Fibroblast of mammary gland (primary cell): ENCODE measurements around the gene NR1H4.

Experiments used
- DNase-seq: peaks from one replicate; pipeline ENCODE4 v3.0.0-alpha.2; 2010; ENCODE audit warnings: low read depth
- H3K4me3 ChIP-seq: 2 replicates; pipeline ENCODE4 v1.5.1; 2011; ENCODE audit warnings: low read depth, mild to moderate bottlenecking, low read length, moderate library complexity; ENCODE audit not compliant: control insufficient read depth
- TF ChIP-seq, protein P1 (sequence below): conservative IDR thresholded peaks from 2 replicates; pipeline ENCODE4 v1.5.1; 2011; ENCODE audit warnings: low read depth, low read length, inconsistent platforms; ENCODE audit not compliant: control insufficient read depth, insufficient read depth

NR1H4 gene

DNA sequence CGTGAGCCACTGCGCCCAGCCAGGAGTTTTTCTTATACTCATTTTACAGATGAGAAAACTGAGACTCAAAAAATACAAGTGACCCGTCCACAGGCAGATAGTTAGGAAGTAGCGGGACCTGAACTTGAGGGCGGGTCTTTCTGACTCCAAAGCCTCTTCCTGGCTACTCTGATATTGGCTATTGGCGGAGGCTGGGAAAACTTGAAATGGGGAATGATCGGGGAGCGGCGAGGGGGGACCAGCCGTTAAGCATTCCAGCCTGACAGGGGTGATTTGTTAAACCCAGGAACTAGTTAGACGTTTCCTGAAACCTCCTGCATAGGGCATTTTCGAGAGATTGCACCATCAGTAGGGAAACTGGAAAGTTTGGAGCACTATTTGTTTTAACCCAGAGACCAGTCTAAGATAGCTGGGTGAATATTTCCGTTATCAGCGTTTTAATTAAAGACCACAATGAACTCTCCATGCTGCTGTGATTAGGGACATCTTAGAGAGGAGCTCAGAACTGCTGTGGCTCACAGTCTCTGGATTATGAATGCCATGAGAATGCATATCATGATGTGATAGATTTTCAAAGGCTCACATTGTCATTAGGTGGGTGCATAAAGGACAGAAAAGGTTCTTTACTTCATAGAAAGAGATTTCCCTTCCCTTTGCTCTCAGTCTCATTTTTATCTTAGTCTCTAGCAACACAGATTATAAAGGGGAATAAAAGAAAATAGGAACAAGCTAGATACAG is 2.5 kb downstream of the NR1H4 start:
- DNase-seq, result no peak
- TF ChIP-seq, protein P1, sequence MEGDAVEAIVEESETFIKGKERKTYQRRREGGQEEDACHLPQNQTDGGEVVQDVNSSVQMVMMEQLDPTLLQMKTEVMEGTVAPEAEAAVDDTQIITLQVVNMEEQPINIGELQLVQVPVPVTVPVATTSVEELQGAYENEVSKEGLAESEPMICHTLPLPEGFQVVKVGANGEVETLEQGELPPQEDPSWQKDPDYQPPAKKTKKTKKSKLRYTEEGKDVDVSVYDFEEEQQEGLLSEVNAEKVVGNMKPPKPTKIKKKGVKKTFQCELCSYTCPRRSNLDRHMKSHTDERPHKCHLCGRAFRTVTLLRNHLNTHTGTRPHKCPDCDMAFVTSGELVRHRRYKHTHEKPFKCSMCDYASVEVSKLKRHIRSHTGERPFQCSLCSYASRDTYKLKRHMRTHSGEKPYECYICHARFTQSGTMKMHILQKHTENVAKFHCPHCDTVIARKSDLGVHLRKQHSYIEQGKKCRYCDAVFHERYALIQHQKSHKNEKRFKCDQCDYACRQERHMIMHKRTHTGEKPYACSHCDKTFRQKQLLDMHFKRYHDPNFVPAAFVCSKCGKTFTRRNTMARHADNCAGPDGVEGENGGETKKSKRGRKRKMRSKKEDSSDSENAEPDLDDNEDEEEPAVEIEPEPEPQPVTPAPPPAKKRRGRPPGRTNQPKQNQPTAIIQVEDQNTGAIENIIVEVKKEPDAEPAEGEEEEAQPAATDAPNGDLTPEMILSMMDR, result no peak
- no peak overlapping the region for H3K4me3 ChIP-seq

DNA sequence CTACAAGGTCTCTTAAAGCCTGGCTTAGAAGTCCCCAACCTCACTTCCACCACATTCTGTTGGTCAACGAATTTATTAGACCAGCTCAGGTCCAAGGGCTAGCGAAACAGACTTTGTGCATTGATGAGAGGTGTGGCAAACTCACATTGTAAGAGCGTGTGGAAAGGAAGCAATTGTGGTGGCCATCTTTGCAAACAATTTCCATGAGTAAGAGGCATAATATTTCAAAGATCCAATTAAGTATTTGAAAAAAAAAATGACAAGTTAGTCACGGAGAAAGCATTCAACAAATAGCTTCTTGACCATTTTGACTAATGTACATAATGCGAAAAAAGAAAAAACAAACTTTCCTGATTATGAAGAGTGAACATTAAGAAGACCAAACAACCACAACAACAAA is 7.4 kb downstream of the NR1H4 start:
- H3K4me3 ChIP-seq, result no peak overlapping the region
- DNase-seq, result no peak
- TF ChIP-seq, protein P1, result no peak

DNA sequence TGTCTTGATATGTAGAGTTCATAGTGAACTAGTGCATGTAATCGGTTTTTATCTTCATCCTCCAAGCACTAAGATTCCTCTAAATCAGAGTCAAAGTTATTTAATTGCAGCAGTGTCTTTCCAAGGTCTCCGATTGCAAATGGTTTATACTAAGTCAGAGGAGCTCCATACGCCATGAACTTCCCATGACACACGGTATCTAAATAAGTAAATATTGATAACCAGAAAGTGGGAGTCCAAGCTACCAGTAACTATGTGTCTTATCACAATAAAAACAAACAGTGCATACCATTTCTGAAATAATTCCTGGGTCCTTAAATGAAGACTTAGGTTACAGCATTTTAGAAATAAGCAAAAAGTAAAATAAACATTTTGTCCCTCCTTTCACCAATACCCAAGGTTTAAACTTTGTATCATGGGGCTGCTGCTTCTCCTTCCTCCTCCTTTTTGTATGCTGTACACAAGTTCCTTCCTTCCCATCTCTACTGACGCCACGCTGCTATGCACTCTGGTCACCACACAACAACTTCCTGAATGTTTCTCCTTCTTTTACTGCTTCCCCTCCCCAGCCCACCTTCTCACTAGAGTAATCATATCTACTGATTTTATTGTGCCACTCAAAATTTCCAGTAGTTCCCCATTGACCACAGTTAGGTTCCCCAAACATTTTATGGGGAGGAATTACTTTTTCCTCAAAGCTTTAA is 10.7 kb downstream of the NR1H4 start:
- TF ChIP-seq, protein P1, result no peak
- DNase-seq, result no peak
- no peak overlapping the region for H3K4me3 ChIP-seq

DNA sequence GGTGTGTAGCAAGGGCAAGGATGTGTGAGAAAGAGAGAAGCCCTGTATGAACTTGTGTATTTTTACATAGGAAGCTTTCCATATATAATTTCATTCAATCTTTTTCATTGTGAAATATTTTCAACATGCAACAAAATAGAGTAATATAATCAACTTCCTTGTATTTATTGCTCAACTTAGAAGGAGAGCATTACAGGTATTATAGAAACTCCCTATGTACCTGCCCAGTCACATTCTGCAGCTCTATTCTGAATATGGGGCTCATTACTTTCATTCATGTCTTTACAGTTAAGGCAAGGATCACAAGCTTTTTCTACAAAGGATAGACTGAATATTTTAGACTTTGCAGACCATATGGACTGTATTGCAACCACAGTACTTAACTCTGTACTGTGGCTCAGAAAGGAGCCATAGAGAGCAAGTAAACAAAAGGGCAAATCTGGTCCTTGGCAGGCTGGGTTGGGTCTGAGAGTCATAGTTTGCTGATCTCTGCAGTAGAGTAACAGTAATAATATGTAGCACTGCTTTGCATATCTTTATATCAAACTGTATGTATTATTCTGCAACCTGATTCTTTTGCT is 11.3 kb downstream of the NR1H4 start:
- TF ChIP-seq, protein P1, result no peak
- DNase-seq, result no peak
- H3K4me3 ChIP-seq, result no peak overlapping the region

DNA sequence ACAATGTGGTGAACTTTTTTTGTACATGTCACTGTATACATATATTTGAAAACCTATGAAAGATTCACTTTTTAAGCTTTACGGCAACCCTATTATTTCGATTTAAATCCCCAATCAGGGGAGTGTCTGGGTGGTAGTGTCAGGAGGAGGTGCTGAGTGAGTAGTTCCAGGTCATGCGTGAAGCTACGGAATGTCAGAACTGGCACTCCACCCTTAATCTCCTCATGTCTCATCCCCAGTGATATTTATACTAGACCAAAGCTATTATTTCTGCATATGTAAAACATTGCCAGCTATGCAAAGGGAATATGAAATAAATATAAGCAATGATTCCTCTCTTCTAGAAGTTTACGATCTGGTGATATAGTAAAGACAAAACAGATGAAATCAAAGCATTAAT is 12.3 kb downstream of the NR1H4 start:
- TF ChIP-seq, protein P1, result no peak
- no peak overlapping the region for H3K4me3 ChIP-seq
- DNase-seq, result no peak

DNA sequence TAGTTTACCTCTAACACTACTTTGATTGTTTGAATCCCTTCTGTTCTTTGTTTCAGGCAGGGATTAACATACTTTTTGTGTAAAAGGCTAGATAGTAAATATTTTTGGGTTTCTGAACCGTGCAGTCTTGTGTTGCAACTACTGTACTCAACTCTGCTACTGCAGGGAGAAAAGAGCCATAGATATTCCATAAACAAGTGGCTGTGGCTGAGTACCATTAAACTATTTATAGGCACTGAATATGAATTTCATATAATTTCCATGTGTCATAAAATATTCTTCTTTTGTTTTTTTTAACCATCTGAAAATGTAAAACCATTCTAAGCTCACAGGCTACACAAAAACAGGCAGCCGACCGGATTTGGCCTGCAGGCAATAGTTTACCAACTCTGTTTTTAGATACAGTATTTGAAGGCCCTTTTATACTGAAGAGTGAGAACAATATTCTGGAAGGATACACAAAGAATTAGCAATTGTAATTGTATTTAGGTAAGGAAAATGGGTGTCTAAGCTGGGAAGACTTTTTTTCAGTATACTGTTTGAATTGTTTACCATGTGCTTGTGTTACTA is 15.7 kb downstream of the NR1H4 start:
- TF ChIP-seq, protein P1, result no peak
- no peak overlapping the region for H3K4me3 ChIP-seq
- DNase-seq, result no peak
